WTC11 (cell line): ENCODE results near the gene COL2A1. TPM values are rescaled to one million over a fixed set of nuclear protein-coding genes. Genes with fewer than 3 reads are reported as not detected.

Experiments used
- ATAC-seq: fragments of 200-7000 bp; cut with Tn5 transposase; 2 replicates; pipeline ENCODE4 v1.10.0; 2021; ENCODE audit warnings: mild to moderate bottlenecking, moderate library complexity
- CTCF ChIA-PET: fragments of 300-600 bp; sonication (Branson Sonifier 250); formaldehyde crosslinking; loops from one replicate; lab custom pipeline; 2021; ENCODE audit warnings: antibody characterized with exemption; lab: Charles Lee
- POLR2A ChIA-PET: fragments of 350-600 bp; sonication (Branson Sonifier 250); formaldehyde crosslinking; loops from one replicate; lab custom pipeline; 2021; ENCODE audit warnings: antibody characterized with exemption; lab: Charles Lee
- DNase-seq: peaks from one replicate; pipeline ENCODE4 v3.0.0; 2021; ENCODE audit warnings: low spot score
- H3K27ac Mint-ChIP-seq: 2 replicates; pipeline ENCODE4 v1.8.0; 2021; ENCODE audit warnings: mixed read lengths
- H3K27me3 Mint-ChIP-seq: 2 replicates; pipeline ENCODE4 v1.8.0; 2021; ENCODE audit warnings: low read depth, mild to moderate bottlenecking, moderate library complexity, mixed read lengths
- H3K36me3 Mint-ChIP-seq: 2 replicates; pipeline ENCODE4 v1.8.0; 2021; ENCODE audit warnings: mixed read lengths
- H3K4me1 Mint-ChIP-seq: 2 replicates; pipeline ENCODE4 v1.8.0; 2022; ENCODE audit warnings: mixed read lengths
- H3K4me3 Mint-ChIP-seq: 2 replicates; pipeline ENCODE4 v1.8.0; 2021; ENCODE audit warnings: mild to moderate bottlenecking, moderate library complexity, mixed read lengths
- H3K9me3 Mint-ChIP-seq: 2 replicates; pipeline ENCODE4 v1.8.0; 2021; ENCODE audit warnings: mixed read lengths
- ATF1 ChIP-seq: sonication (generic); formaldehyde crosslinking; IDR thresholded peaks from 2 replicates; pipeline ENCODE4 v1.8.1; 2023; ENCODE audit warnings: mild to moderate bottlenecking, moderate library complexity, missing genetic modification reagents
- ELF4 ChIP-seq: sonication (generic); formaldehyde crosslinking; IDR thresholded peaks from 2 replicates; pipeline ENCODE4 v1.8.1; 2022; ENCODE audit warnings: low read depth, mild to moderate bottlenecking, moderate library complexity, missing genetic modification reagents
- GABPB1 ChIP-seq: sonication (generic); formaldehyde crosslinking; IDR thresholded peaks from 2 replicates; pipeline ENCODE4 v1.8.1; 2023; ENCODE audit warnings: mild to moderate bottlenecking, missing genetic modification reagents
- GTF2I ChIP-seq: fragments of 250-450 bp; sonication (Bioruptor Pico); conservative IDR thresholded peaks from 2 replicates; pipeline ENCODE4 v1.4.0; 2021; ENCODE audit warnings: mild to moderate bottlenecking
- JAZF1 ChIP-seq: fragments of 250-450 bp; sonication (Bioruptor Pico); IDR thresholded peaks from 2 replicates; pipeline ENCODE4 v1.9.0; 2021; ENCODE audit warnings: moderate library complexity, mild to moderate bottlenecking, inconsistent platforms
- KAT7 ChIP-seq: sonication (generic); formaldehyde crosslinking; IDR thresholded peaks from 2 replicates; pipeline ENCODE4 v1.8.1; 2023; ENCODE audit warnings: missing genetic modification reagents, mild to moderate bottlenecking, borderline replicate concordance
- NR3C1 ChIP-seq: sonication (generic); formaldehyde crosslinking; conservative IDR thresholded peaks from 2 replicates; pipeline ENCODE4 v1.8.1; 2023; ENCODE audit warnings: low read depth, mild to moderate bottlenecking, missing genetic modification reagents
- ZNF232 ChIP-seq: sonication (generic); formaldehyde crosslinking; IDR thresholded peaks from 2 replicates; pipeline ENCODE4 v1.8.0; 2022; ENCODE audit warnings: mild to moderate bottlenecking, missing genetic modification reagents
- ZNF396 ChIP-seq: fragments of 250-450 bp; sonication (Bioruptor Pico); IDR thresholded peaks from 2 replicates; pipeline ENCODE4 v1.8.0; 2021; ENCODE audit warnings: mild to moderate bottlenecking, moderate library complexity, borderline replicate concordance
- total RNA-seq: library from RNA; stranded (reverse); gene quantifications from 3 replicates; pipeline ENCODE4 v1.2.3, GENCODE V29; 2021
- TF ChIP-seq, protein P1 (sequence below): sonication (generic); formaldehyde crosslinking; IDR thresholded peaks from 2 replicates; pipeline ENCODE4 v1.8.1; 2023; ENCODE audit warnings: mild to moderate bottlenecking, missing genetic modification reagents
- TF ChIP-seq, protein P2 (sequence below): sonication (generic); formaldehyde crosslinking; IDR thresholded peaks from 2 replicates; pipeline ENCODE4 v1.8.0; 2022; ENCODE audit warnings: missing genetic modification reagents
- TF ChIP-seq, protein P3 (sequence below): fragments of 250-450 bp; sonication (Bioruptor Pico); IDR thresholded peaks from 2 replicates; pipeline ENCODE4 v2.1.2; 2022; ENCODE audit warnings: mild to moderate bottlenecking, moderate library complexity
- TF ChIP-seq, protein P4 (sequence below): fragments of 250-450 bp; sonication (Bioruptor Pico); conservative IDR thresholded peaks from 2 replicates; pipeline ENCODE4 v1.9.0; 2021; ENCODE audit warnings: mild to moderate bottlenecking
- TF ChIP-seq, protein P5 (sequence below): sonication (generic); formaldehyde crosslinking; IDR thresholded peaks from 2 replicates; pipeline ENCODE4 v1.8.0; 2022; ENCODE audit warnings: mild to moderate bottlenecking, missing genetic modification reagents
- TF ChIP-seq, protein P6 (sequence below): fragments of 250-450 bp; sonication (Bioruptor Pico); IDR thresholded peaks from 2 replicates; pipeline ENCODE4 v1.9.0; 2021; ENCODE audit warnings: moderate library complexity, mild to moderate bottlenecking, inconsistent platforms, borderline replicate concordance
- TF ChIP-seq, protein P7 (sequence below): fragments of 250-450 bp; sonication (Bioruptor Pico); IDR thresholded peaks from 2 replicates; pipeline ENCODE4 v1.9.0; 2021; ENCODE audit warnings: mild to moderate bottlenecking

The COL2A1 gene
- total RNA-seq, 1 experiment from 2014 or later = 20.9 TPM

DNA sequence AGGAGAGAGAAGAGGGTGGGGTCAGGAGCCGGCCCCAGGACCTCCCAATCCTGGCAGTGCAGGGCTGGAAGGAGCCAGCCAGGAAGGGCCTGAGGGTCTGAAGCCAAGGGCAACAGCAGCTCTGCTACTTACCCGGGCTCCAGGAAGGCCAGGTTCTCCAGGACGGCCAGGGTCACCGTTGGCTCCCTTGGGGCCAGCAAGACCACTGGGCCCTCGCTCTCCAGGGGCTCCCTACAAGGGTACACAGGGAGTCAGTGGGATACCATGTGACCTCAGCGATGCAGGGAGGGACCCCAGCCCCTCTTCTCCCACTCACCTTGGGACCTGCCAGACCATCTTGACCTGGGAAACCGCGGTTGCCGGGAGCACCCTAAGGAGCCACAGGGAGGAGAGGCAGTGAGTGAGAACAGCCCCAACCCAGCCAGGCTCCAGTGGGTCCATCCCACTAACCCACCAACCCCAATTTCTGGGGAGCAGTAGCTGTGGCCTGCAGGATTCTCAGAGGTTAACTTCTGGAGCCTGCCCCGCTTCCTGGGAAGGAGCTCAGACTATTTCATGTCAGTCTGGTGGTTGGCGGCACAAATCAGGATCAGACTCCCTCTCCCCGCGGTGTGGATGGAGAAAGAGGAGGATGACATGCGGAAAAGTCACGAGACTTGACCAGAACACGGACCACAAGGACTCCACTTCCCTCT lies 18.5 kb downstream of the COL2A1 start:
- ATAC-seq = no peak
- Mint-ChIP-seq H3K27ac (no peak overlapping the region), H3K9me3 (no peaks in the 10 kb centered on the region), H3K4me1 (peaks cover 11% of the 10 kb centered on the region), H3K36me3 (no peaks in the 10 kb centered on the region), H3K4me3 (no peak overlapping the region), H3K27me3 (peaks cover 25% of the 10 kb centered on the region)
- no peak for DNase-seq
- TF ChIP-seq, protein P1, sequence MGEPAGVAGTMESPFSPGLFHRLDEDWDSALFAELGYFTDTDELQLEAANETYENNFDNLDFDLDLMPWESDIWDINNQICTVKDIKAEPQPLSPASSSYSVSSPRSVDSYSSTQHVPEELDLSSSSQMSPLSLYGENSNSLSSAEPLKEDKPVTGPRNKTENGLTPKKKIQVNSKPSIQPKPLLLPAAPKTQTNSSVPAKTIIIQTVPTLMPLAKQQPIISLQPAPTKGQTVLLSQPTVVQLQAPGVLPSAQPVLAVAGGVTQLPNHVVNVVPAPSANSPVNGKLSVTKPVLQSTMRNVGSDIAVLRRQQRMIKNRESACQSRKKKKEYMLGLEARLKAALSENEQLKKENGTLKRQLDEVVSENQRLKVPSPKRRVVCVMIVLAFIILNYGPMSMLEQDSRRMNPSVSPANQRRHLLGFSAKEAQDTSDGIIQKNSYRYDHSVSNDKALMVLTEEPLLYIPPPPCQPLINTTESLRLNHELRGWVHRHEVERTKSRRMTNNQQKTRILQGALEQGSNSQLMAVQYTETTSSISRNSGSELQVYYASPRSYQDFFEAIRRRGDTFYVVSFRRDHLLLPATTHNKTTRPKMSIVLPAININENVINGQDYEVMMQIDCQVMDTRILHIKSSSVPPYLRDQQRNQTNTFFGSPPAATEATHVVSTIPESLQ (CRISPR knock-in tag) = no peak
- TF ChIP-seq, protein P2, sequence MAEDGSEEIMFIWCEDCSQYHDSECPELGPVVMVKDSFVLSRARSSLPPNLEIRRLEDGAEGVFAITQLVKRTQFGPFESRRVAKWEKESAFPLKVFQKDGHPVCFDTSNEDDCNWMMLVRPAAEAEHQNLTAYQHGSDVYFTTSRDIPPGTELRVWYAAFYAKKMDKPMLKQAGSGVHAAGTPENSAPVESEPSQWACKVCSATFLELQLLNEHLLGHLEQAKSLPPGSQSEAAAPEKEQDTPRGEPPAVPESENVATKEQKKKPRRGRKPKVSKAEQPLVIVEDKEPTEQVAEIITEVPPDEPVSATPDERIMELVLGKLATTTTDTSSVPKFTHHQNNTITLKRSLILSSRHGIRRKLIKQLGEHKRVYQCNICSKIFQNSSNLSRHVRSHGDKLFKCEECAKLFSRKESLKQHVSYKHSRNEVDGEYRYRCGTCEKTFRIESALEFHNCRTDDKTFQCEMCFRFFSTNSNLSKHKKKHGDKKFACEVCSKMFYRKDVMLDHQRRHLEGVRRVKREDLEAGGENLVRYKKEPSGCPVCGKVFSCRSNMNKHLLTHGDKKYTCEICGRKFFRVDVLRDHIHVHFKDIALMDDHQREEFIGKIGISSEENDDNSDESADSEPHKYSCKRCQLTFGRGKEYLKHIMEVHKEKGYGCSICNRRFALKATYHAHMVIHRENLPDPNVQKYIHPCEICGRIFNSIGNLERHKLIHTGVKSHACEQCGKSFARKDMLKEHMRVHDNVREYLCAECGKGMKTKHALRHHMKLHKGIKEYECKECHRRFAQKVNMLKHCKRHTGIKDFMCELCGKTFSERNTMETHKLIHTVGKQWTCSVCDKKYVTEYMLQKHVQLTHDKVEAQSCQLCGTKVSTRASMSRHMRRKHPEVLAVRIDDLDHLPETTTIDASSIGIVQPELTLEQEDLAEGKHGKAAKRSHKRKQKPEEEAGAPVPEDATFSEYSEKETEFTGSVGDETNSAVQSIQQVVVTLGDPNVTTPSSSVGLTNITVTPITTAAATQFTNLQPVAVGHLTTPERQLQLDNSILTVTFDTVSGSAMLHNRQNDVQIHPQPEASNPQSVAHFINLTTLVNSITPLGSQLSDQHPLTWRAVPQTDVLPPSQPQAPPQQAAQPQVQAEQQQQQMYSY (CRISPR knock-in tag) = no peak
- TF ChIP-seq GTF2I (CRISPR knock-in tag) (no peak), ZNF396 (CRISPR knock-in tag) (no peak), GABPB1 (CRISPR knock-in tag) (no peak), ZNF232 (CRISPR knock-in tag) (no peak), ELF4 (CRISPR knock-in tag) (no peak), JAZF1 (CRISPR knock-in tag) (no peak), KAT7 (CRISPR knock-in tag) (no peak), NR3C1 (CRISPR knock-in tag) (no peak), ATF1 (CRISPR knock-in tag) (no peak)
- TF ChIP-seq, protein P3, sequence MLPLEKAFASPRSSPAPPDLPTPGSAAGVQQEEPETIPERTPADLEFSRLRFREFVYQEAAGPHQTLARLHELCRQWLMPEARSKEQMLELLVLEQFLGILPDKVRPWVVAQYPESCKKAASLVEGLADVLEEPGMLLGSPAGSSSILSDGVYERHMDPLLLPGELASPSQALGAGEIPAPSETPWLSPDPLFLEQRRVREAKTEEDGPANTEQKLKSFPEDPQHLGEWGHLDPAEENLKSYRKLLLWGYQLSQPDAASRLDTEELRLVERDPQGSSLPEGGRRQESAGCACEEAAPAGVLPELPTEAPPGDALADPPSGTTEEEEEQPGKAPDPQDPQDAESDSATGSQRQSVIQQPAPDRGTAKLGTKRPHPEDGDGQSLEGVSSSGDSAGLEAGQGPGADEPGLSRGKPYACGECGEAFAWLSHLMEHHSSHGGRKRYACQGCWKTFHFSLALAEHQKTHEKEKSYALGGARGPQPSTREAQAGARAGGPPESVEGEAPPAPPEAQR (CRISPR knock-in tag) = no peak
- TF ChIP-seq, protein P4, sequence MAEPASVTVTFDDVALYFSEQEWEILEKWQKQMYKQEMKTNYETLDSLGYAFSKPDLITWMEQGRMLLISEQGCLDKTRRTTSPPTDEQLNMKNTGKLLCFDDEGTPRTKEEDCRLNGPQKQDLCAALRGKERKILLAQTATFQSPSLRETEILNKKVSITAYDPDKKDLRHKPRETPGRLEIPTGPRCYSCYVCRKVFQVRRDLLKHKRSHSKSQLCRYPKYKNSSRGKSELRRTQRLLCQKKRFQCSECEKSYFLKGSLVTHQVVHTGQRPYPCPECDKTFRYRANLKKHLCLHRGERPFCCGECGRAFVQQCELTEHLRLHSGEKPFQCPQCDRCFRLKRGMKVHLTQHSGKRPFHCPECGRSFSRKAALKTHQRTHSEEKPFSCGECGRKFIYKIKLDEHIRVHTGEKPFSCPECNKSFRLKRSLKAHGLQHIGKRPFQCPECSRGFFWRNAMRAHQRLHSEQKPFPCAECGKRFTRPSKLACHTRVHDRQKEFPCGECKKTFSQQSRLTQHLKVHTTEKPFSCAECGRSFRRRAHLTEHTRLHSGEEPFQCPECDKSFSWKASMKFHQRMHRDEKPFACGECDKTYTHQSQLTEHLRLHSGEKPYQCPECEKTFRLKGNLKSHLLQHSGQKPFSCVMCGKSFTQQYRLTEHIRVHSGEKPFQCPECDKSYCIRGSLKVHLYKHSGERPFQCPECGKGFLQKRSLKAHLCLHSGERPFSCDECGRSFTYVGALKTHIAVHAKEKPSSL (CRISPR knock-in tag) = no peak
- TF ChIP-seq, protein P5, sequence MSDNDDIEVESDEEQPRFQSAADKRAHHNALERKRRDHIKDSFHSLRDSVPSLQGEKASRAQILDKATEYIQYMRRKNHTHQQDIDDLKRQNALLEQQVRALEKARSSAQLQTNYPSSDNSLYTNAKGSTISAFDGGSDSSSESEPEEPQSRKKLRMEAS (CRISPR knock-in tag) = no peak
- TF ChIP-seq, protein P6, sequence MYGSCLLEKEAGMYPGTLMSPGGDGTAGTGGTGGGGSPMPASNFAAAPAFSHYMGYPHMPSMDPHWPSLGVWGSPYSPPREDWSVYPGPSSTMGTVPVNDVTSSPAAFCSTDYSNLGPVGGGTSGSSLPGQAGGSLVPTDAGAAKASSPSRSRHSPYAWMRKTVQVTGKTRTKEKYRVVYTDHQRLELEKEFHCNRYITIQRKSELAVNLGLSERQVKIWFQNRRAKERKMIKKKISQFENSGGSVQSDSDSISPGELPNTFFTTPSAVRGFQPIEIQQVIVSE = no peak
- TF ChIP-seq, protein P7, sequence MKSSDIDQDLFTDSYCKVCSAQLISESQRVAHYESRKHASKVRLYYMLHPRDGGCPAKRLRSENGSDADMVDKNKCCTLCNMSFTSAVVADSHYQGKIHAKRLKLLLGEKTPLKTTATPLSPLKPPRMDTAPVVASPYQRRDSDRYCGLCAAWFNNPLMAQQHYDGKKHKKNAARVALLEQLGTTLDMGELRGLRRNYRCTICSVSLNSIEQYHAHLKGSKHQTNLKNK (CRISPR knock-in tag) = no peak
- POLR2A ChIA-PET = no interaction called here
- CTCF ChIA-PET = no interaction called here
